ENCODE results near the gene FAM184B. TPM values are rescaled to one million over a fixed set of nuclear protein-coding genes. Genes with fewer than 3 reads are reported as not detected.
"Not testable (repeated sequence)": the region's sequence is repeated elsewhere in the genome, so short reads cannot be mapped to it uniquely, and the experiment has no call there.

The FAM184B gene
- total RNA-seq, 4 donors from 2014 or later, result 0.14 to 0.75 (median 0.18) TPM

GRCh38 chr4:17713779-17714178 lies 67.6 kb downstream of the FAM184B start:
- TF ChIP-seq POLR2A (IDR thresholded peaks at IDR 0.05), result no peak
- no peak for TF ChIP-seq EP300 (IDR thresholded peaks at IDR 0.05; ENCODE audit: low read depth)
- no peak for TF ChIP-seq CTCF (IDR thresholded peaks at IDR 0.05)
- no peak for TF ChIP-seq POLR2AphosphoS5 (IDR thresholded peaks at IDR 0.05)
- no peak overlapping the region for H3K27ac ChIP-seq
- no peaks in the 10 kb centered on the region for H3K4me1 ChIP-seq
- intact Hi-C loops (cut with DNase I; ENCODE audit: low total_unique reads) (no loop called here), in situ Hi-C loops (cut with MboI; ENCODE audit: low pct_ligation_motif_present in 1 of 4, low pct_unique_long_range_greater_than_20kb in 1 of 4, low sequenced_read_pairs in 3 of 4) (no loop called here)
- DNase-seq, result no peak
- peaks cover 4% of the 10 kb centered on the region for H3K27me3 ChIP-seq
- H3K9me3 ChIP-seq, result no peaks in the 10 kb centered on the region
- H3K4me3 ChIP-seq, result no peak overlapping the region
- no peaks in the 10 kb centered on the region for H3K36me3 ChIP-seq
- 92 to 100% methylated on average over 2 to 5 of the region's 5 CpGs for WGBS, 2 donors (ENCODE audit: low coverage in 1 of 2)

GRCh38 chr4:17712166-17712565 lies 69.3 kb downstream of the FAM184B start:
- H3K27me3 ChIP-seq, result peaks cover 4% of the 10 kb centered on the region
- intact Hi-C loops (cut with DNase I; ENCODE audit: low total_unique reads) (no loop called here), in situ Hi-C loops (cut with MboI; ENCODE audit: low pct_ligation_motif_present in 1 of 4, low pct_unique_long_range_greater_than_20kb in 1 of 4, low sequenced_read_pairs in 3 of 4) (no loop called here)
- H3K36me3 ChIP-seq, result no peaks in the 10 kb centered on the region
- no peak overlapping the region for H3K27ac ChIP-seq
- no peaks in the 10 kb centered on the region for H3K4me1 ChIP-seq
- TF ChIP-seq EP300 (IDR thresholded peaks at IDR 0.05; ENCODE audit: low read depth) (no peak), CTCF (IDR thresholded peaks at IDR 0.05) (no peak), POLR2A (IDR thresholded peaks at IDR 0.05) (no peak), POLR2AphosphoS5 (IDR thresholded peaks at IDR 0.05) (no peak)
- H3K9me3 ChIP-seq, result no peaks in the 10 kb centered on the region
- 20 to 69% methylated on average over 1 to 5 of the region's 5 CpGs for WGBS, 2 donors (ENCODE audit: low coverage in 1 of 2)
- no peak for DNase-seq
- H3K4me3 ChIP-seq, result no peak overlapping the region

GRCh38 chr4:17711206-17711605 lies 70.2 kb downstream of the FAM184B start:
- H3K27ac ChIP-seq; intact Hi-C loops (cut with DNase I; ENCODE audit: low total_unique reads); DNase-seq; H3K4me1 ChIP-seq; in situ Hi-C loops (cut with MboI; ENCODE audit: low pct_ligation_motif_present in 1 of 4, low pct_unique_long_range_greater_than_20kb in 1 of 4, low sequenced_read_pairs in 3 of 4); H3K36me3 ChIP-seq; H3K9me3 ChIP-seq; H3K4me3 ChIP-seq; H3K27me3 ChIP-seq: not testable (repeated sequence)
- 80 to 94% methylated on average over 8 of the region's 8 CpGs for WGBS, 2 donors (ENCODE audit: low coverage in 1 of 2)

DNA sequence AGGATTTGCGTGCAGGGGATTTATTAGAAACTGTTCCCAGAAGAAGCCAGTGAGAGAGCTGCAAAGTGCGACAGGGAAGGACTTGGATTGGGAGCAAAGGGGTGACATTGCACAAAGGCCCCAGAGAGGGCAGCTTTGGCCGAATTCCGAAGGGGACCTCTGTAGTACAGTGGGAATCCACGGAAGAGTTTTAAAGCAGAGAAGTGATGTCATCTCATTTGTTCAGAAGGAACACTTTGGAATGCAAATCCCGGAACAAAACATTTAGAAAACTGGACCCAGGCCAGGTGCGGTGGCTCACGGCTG lies 71.7 kb downstream of the FAM184B start:
- no peak for DNase-seq
- intact Hi-C loops (cut with DNase I; ENCODE audit: low total_unique reads), result no loop called here
- no peak overlapping the region for H3K27ac ChIP-seq
- in situ Hi-C loops (cut with MboI; ENCODE audit: low pct_ligation_motif_present in 1 of 4, low pct_unique_long_range_greater_than_20kb in 1 of 4, low sequenced_read_pairs in 3 of 4), result no loop called here
- TF ChIP-seq POLR2AphosphoS5 (IDR thresholded peaks at IDR 0.05), result no peak
- TF ChIP-seq POLR2A (IDR thresholded peaks at IDR 0.05), result no peak
- no peak for TF ChIP-seq EP300 (IDR thresholded peaks at IDR 0.05; ENCODE audit: low read depth)
- no peak for TF ChIP-seq CTCF (IDR thresholded peaks at IDR 0.05)
- no peaks in the 10 kb centered on the region for H3K36me3 ChIP-seq
- no peak overlapping the region for H3K4me3 ChIP-seq
- H3K4me1 ChIP-seq, result peaks cover 0 to 9% (median under 1%) of the 10 kb centered on the region in 4 donors
- H3K27me3 ChIP-seq, result peaks cover 4% of the 10 kb centered on the region
- 81 to 93% methylated on average over 5 to 8 of the region's 8 CpGs for WGBS, 2 donors (ENCODE audit: low coverage in 1 of 2)
- H3K9me3 ChIP-seq, result no peaks in the 10 kb centered on the region

DNA sequence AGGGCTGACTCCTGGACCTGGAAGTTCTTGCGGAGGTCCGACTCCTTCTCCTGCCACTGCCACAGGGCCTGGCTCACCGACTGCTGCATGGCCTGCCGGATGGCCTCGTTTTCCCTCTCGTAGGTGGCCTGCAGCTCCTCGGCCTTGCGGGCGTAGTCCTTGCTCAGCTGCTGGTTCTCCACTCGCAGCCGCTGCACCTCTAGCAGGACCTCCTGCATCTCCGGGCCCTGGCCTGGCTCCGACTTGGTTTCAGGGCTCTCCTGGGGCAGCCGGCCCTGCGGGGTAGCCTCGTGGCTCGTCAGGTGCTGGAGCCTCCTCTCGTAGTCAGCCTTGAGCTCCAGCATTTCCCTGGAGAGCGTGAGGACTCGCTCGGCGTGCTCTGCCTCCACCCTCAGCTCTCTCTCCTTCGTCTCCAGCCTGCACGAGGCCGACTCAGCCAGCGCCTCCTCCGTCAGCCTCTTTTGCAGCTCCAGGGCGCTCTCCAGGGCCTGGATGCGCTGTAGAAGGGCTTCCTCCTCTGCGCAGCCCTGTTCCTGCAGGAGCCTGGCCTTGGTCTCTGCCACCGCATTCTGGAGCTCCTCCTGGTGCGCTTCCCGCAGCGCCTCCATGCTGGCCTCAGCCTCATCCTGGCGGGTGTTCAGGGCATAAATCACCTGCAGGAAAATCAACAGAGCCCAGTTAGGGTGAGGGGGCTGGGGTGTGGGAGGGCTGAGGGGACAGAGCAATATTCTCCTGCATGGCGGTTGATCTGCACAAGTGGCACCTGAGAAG lies 72.2 kb downstream of the FAM184B start:
- Histone ChIP-seq H3K4me1 (peaks cover 0 to 14% (median 4%) of the 10 kb centered on the region in 4 donors), H3K27ac (no peak overlapping the region), H3K36me3 (no peaks in the 10 kb centered on the region), H3K9me3 (no peaks in the 10 kb centered on the region), H3K4me3 (no peak overlapping the region), H3K27me3 (peaks cover 4% of the 10 kb centered on the region)
- no peak for TF ChIP-seq POLR2A (IDR thresholded peaks at IDR 0.05)
- TF ChIP-seq CTCF (IDR thresholded peaks at IDR 0.05), result no peak
- no peak for TF ChIP-seq POLR2AphosphoS5 (IDR thresholded peaks at IDR 0.05)
- no peak for TF ChIP-seq EP300 (IDR thresholded peaks at IDR 0.05; ENCODE audit: low read depth)
- no peak for DNase-seq
- in situ Hi-C loops (cut with MboI; ENCODE audit: low pct_ligation_motif_present in 1 of 4, low pct_unique_long_range_greater_than_20kb in 1 of 4, low sequenced_read_pairs in 3 of 4) (no loop called here), intact Hi-C loops (cut with DNase I; ENCODE audit: low total_unique reads) (no loop called here)
- WGBS, 2 donors (ENCODE audit: low coverage in 1 of 2), result 88% methylated on average over 36 of the region's 36 CpGs; no CpG with 5 or more reads in 1 of the 2 donors

Measured in transverse colon (tissue), 4 donors.